Ramos (cell line): ENCODE results near the gene TPRG1.

Source experiments
- in situ Hi-C: fragments of 300-500 bp; cut with MboI; formaldehyde crosslinking; loops from one replicate; pipeline ENCODE4 v1.14.3; 2022; ENCODE audit warnings: low sequenced_read_pairs; ENCODE audit not compliant: unreplicated experiment

TPRG1 gene

DNA sequence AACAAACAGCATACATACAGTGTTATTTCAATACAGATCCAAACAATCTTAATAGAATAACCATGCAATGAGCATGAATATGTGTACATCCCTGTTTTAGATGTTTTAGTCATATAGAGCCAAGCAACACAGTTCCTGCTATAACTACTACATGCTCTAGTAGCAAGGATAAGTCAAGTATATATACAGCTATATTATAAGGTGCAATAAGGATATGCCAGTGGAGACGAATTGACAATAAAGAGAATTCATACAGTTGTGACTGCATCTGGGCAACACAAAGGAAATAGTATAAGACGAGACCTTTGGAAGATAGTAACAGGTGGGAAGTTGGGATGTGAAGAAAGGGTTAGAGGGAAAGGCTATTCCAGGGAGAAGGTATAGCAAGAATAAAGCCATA is 103.4 kb downstream of the TPRG1 start:
- in situ Hi-C loops = no loop called here

DNA sequence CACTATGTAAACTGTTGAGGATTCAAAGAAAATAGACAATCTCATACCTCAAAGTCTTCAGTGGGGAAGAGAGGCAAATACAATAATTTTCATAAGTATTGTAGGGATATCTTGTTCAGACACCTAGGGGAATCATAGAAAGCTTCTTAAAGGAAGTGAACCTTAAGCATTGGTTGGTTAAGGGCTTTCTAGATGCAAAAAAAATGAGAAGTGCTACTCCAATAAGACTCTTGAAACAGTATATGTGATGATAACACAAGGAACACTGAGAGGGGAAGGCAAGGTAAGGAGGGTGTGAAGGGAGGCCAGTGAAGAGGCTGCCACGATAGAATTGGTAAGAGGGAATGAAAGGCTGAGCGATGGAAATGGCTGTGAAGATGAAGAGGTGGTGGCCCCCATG is 104.1 kb downstream of the TPRG1 start:
- in situ Hi-C loops = no loop called here

DNA sequence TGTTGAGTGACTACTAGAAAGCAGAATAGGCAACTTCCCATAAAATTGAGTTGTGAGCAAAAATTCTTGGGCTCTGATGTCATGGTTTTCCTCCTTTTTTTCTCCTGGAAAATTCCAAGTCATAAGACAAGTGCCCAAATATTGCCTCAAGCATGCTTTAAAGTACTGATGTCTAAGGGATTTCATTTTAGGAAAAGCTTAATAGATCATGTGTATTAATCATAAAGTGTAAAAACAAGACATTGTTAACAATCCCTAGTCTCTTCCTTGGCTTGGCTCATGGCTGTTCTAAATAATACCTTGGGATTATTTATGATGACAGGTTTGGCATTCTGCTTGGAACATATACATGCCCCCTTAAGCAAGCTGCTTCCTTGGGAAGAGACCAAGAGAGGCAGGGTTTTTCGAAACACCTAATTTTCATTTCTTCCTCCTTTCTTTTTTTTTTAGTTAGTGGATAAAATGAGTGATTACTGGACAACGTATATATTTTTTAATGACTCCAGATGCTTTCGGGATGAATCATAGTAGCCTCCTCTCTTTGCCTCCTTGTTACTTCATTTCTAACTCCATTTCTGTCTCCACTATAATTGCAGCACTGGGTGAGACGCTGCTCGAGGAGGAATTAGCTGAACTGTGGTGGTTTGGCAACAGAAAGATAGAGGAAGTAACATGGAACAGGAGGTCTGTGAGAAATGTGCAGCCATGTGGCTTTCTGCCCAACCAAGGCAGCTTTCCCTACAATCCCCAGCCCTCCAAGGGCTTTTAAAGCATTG is 104.9 kb downstream of the TPRG1 start:
- in situ Hi-C loops = no loop called here

- in situ Hi-C loops = no loop called here
Measured at GRCh38 chr3:189277711-189278110, 105.9 kb downstream of the TPRG1 start.

- in situ Hi-C loops = no loop called here
Measured at GRCh38 chr3:189278221-189278620, 106.5 kb downstream of the TPRG1 start.

DNA sequence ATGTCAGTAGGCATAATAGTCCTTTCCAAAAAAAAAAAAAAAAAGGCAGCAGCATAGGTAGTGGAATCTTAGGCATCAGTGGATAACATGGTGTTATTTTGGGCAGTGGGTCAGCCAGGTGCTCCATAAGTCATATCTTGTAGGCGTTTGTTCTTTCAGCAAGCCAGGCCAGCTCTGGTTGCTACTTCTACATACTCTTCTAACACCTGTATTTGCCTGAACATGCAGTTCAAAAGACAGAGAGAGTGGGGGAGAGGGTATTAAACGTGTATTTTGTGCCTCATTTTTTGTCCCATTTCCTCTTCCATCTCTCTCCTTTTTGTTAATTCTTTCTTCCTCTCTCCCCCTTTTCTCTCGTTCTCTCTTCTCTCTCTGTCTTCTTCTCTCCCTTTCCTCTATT is 110.4 kb downstream of the TPRG1 start:
- in situ Hi-C loops = no loop called here

GRCh38 chr3:189282741-189283140 is 111.0 kb downstream of the TPRG1 start:
- in situ Hi-C loops = no loop called here

DNA sequence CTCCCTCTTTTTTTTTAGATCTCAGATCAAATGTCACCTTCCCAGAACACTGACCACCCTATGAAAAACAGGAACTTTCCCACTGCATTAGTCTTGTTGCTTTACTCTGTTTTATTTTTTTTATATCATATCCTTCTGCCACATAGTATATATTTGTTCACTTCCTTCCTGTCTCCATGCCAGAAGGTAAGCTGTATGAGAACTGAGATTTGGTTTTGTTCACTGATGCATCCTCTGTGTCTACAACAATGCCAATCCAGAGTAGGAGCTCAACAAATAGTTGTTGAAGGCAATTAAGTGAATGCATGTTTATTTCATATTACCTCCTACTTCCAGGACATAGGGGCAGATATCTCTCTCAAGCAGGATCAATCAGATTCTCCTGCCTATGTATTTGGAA is 114.4 kb downstream of the TPRG1 start:
- in situ Hi-C loops = no loop called here

DNA sequence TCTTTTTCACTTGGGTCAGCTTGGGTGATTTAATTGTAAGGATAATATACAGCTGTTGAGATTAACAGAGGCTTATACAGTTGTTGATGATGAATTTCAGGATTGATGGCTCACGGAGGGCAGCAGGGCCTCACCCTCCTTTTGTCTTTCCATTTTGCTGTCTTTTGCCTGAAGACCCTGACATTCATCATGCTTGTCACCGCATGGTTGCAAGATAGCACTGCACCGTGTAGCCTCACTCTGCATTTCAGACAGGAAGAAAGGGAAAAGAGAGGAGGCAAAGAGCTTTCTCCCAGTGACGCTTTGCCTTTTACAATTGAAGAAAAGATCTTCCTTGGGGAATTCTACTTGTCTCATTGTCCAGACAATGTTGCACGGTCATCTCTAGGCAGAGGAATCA is 115.1 kb downstream of the TPRG1 start:
- in situ Hi-C loops = no loop called here

- in situ Hi-C loops = no loop called here
Measured at GRCh38 chr3:189288348-189289235, 116.8 kb downstream of the TPRG1 start.

- in situ Hi-C loops = no loop called here
Measured at GRCh38 chr3:189289251-189289650, 117.5 kb downstream of the TPRG1 start.

GRCh38 chr3:189292667-189293484 is 121.1 kb downstream of the TPRG1 start:
- in situ Hi-C loops = no loop called here

DNA sequence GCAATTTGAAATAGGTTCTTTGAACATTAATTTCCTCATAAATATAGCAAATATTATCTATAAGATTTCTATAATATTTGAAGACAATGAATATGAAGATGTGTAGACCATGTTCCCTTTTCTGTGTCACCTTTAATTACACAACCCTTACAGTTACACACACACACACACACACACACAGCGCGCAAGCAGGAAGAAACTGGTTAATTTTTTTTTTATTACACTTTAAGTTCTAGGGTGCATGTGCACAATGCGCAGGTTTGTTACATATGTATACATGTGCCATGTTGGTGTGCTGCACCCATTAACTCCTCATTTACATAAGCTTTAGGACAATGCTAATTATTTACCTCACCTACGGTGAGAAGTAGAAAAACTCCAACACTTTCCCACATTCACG is 122.9 kb downstream of the TPRG1 start:
- in situ Hi-C loops = no loop called here

GRCh38 chr3:189295089-189295488 is 123.3 kb downstream of the TPRG1 start:
- in situ Hi-C loops = no loop called here

DNA sequence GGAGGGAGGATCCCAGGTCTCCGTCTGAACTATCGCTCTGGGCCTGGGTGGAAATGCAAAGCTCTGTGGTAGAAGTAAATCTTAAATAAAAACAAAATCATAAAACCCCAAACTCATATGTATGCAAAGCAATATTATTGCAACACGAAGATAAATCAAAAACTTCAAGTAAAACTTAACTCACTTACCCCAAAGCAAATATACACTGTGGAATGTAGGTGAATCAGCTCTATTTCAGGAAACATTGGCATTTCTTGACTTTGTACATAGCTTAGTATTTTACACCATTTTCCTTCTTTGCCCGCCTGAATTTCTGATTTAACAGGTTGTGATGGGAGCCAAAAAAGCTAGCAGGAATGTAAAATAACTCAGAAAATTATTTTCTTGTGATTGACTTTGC is 126.2 kb downstream of the TPRG1 start:
- in situ Hi-C loops = no loop called here

DNA sequence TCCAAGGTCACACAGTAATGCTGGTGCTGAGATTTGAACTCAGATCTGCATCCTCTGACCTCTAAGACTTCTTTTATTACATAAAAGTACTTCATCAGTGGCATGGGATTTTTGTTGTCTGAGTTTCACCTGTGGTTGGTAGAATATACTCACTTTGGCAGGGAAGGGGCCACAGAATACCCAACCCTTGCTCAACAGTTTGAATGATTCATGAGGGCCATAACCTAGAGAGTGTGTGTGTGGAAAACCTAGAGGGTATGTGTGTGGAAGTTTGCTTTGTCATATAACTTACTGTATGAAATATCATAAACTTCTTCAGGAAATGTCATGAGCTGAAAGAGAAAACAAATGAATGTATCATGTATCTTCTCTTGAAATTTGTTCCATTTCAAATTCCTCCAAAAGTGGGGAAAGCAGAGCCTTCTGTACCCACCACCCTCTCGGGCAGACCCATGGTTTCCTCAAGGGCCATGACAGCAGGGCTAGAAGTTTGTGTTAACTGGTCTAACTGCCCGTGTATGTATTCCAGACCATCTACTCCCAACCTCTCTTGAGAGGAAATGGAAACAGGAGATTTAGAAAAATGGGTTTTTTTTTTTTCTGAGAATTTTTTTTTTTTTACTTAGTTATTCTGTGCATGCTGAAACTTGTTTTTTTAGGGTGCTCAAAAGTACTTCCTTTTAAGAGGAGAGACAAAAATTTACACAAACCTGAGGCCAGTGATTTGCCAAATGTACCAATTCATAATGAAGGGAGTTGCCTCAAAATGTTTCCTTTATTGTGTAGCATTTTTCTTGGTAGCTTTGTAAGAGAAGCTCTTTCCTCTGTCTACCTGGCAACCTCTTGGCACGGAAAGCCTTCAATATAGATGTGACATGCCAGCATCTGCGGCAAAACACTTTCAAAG is 127.0 kb downstream of the TPRG1 start:
- in situ Hi-C loops = no loop called here

DNA sequence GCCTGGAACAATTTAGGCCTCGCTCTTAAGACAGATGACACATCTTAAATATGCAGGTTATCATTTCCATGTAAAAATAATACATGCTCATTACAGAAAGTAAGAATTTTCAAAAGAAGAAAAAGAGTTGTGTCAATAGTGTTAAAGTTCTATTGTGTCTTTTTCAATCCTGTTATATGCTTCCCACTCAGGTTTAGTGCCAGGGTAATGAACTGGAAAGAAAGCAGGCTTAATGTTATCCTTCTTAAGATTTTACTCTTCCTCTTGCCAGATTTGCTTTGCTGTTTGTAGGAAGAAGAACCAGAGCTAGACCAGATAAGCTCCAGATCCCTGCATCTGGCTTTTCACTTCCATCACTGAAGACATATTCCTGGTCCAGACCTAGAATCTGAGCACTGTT is 128.6 kb downstream of the TPRG1 start:
- in situ Hi-C loops = no loop called here

DNA sequence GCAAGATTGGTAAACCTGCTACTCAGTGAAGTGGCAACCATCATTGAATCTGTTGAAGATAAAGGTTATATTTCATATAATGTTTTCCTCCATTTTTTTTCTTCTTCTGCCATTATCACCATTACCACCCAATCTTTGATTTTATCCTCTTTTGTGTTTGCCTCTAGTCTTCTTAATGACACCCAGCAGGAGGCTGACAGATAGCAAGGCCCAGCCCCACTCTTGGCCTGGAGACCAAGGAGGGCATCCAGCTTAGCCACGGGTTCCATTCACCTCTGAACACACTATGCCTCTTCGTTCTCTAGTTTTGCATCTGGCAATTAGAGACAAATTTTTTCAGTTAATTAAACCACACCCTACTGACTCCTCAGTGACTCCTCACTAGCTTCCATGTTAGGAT is 129.7 kb downstream of the TPRG1 start:
- in situ Hi-C loops = no loop called here

DNA sequence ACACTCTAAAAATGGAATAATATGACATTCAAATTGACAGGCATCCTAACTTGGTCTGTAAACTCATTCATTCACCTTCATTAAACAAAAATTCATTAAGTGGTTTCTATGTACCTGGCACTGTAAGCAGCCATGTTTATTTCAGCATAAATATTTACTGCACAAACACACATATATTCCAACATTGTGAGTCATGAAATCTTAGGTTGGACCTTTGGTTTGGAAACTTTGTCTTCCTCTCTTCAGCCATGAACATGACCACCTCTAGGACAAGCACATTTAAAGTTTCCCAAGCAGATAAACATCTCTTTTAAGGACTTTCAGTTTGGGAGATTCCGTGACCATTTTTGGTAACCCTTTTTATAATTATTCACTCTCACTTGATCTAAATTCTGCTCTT is 131.8 kb downstream of the TPRG1 start:
- in situ Hi-C loops = no loop called here
